Natural killer cell (primary cell): ENCODE measurements around the gene SLC7A4. TPM values are rescaled to one million over a fixed set of nuclear protein-coding genes. Genes with fewer than 3 reads are reported as not detected.
"Not testable (repeated sequence)": the region's sequence is repeated elsewhere in the genome, so short reads cannot be mapped to it uniquely, and the experiment has no call there.

Source experiments
- ATAC-seq, 3 donors: fragments of 150-1000 bp in 2 of 3; fragments of 200-7000 bp in 1 of 3; cut with Tn5 transposase; 1 replicate in 1 of 3; 2 replicates in 2 of 3; pipeline ENCODE4 v1.10.0; 2021; ENCODE audit warnings: mild to moderate bottlenecking in 2 of 3, moderate library complexity in 2 of 3
- DNase-seq, 2 donors: peaks; one replicate each; pipeline versions ENCODE4 v3.0.0 to v3.0.0-alpha.2; 2013 to 2021; ENCODE audit warnings: mixed read lengths in 1 of 2
- H3K27ac ChIP-seq: one replicate; pipeline ENCODE4 v1.5.1; 2013; ENCODE audit warnings: mild to moderate bottlenecking, low read length
- H3K27me3 ChIP-seq: one replicate; pipeline ENCODE4 v1.6.1; 2013; ENCODE audit warnings: low read length; ENCODE audit not compliant: control insufficient read depth, insufficient read depth
- H3K36me3 ChIP-seq: one replicate; pipeline ENCODE4 v1.6.1; 2013; ENCODE audit warnings: low read length; ENCODE audit not compliant: control insufficient read depth, insufficient read depth
- H3K4me1 ChIP-seq: one replicate; pipeline ENCODE4 v1.6.1; 2013; ENCODE audit warnings: low read length; ENCODE audit not compliant: control insufficient read depth, insufficient read depth
- H3K4me3 ChIP-seq: one replicate; pipeline ENCODE4 v1.5.1; 2013; ENCODE audit warnings: low read length
- H3K9me3 ChIP-seq: one replicate; pipeline ENCODE4 v1.6.1; 2013; ENCODE audit warnings: low read length; ENCODE audit not compliant: control insufficient read depth, insufficient read depth
- H3K27ac Mint-ChIP-seq, 2 donors: one replicate each; pipeline ENCODE4 v1.8.0; 2022; ENCODE audit warnings: mild to moderate bottlenecking in 2 of 2, mixed read lengths in 2 of 2, moderate library complexity in 1 of 2
- H3K27me3 Mint-ChIP-seq, 2 donors: one replicate each; pipeline ENCODE4 v1.8.0; 2022; ENCODE audit warnings: low read depth in 2 of 2, mixed read lengths in 2 of 2
- H3K36me3 Mint-ChIP-seq: one replicate; pipeline ENCODE4 v1.8.0; 2022; ENCODE audit warnings: mixed read lengths
- H3K4me1 Mint-ChIP-seq, 2 donors: one replicate each; pipeline ENCODE4 v1.8.0; 2022; ENCODE audit warnings: mixed read lengths in 2 of 2
- H3K4me3 Mint-ChIP-seq: one replicate; pipeline ENCODE4 v1.8.0; 2022; ENCODE audit warnings: mild to moderate bottlenecking, moderate library complexity, mixed read lengths
- H3K9me3 Mint-ChIP-seq, 2 donors: one replicate each; pipeline ENCODE4 v1.8.0; 2022; ENCODE audit warnings: mixed read lengths in 2 of 2
- WGBS: methylation state at CpG from one replicate; pipeline ENCODE4 v1.1.7; 2013; ENCODE audit warnings: missing lambda C conversion rate; ENCODE audit not compliant: insufficient coverage; 5-methylcytosine and 5-hydroxymethylcytosine counted together
- intact Hi-C: fragments of 100-400 bp; cut with micrococcal nuclease; formaldehyde crosslinking; loops from one replicate; pipeline ENCODE4 v1.14.2; 2022
- total RNA-seq, 4 donors: library from RNA; stranded (reverse); fragments of 120-200 nt in 1 of 4; gene quantifications; one replicate each; pipeline versions ENCODE4 v1.2.3 to v1.2.4, GENCODE V29; 2013 to 2022
- TF ChIP-seq, protein P1 (sequence below): fragments of 200-600 bp; IDR thresholded peaks from one replicate; pipeline ENCODE4 v1.8.0; 2022; ENCODE audit warnings: antibody characterized with exemption

The SLC7A4 gene
- total RNA-seq, 3 donors from 2014 or later (not counting 1 experiment from before 2014, with no cell fraction given) = not detected

GRCh38 chr22:21043860-21044535 is 11.6 kb upstream of the SLC7A4 start:
- intact Hi-C loops = no loop called here
- Mint-ChIP-seq H3K27me3 (peaks cover 17 to 21% of the 10 kb centered on the region in 2 donors), H3K4me3 (no peak overlapping the region), H3K27ac (peak overlapping the region in 1 of 2 donors; percentile 94), H3K4me1 (peaks cover 17 to 33% of the 10 kb centered on the region in 2 donors), H3K9me3 (no peaks in the 10 kb centered on the region), H3K36me3 (no peaks in the 10 kb centered on the region)
- Histone ChIP-seq H3K36me3 (no peaks in the 10 kb centered on the region), H3K9me3 (no peaks in the 10 kb centered on the region), H3K27ac (no peak overlapping the region), H3K4me1 (peaks cover 25% of the 10 kb centered on the region), H3K27me3 (no peaks in the 10 kb centered on the region), H3K4me3 (no peak overlapping the region)
- TF ChIP-seq, protein P1, sequence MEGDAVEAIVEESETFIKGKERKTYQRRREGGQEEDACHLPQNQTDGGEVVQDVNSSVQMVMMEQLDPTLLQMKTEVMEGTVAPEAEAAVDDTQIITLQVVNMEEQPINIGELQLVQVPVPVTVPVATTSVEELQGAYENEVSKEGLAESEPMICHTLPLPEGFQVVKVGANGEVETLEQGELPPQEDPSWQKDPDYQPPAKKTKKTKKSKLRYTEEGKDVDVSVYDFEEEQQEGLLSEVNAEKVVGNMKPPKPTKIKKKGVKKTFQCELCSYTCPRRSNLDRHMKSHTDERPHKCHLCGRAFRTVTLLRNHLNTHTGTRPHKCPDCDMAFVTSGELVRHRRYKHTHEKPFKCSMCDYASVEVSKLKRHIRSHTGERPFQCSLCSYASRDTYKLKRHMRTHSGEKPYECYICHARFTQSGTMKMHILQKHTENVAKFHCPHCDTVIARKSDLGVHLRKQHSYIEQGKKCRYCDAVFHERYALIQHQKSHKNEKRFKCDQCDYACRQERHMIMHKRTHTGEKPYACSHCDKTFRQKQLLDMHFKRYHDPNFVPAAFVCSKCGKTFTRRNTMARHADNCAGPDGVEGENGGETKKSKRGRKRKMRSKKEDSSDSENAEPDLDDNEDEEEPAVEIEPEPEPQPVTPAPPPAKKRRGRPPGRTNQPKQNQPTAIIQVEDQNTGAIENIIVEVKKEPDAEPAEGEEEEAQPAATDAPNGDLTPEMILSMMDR = no peak
- ATAC-seq = no peak
- DNase-seq = no peak
- 90% methylated on average over 15 of the region's 15 CpGs for WGBS

GRCh38 chr22:21042978-21043859 is 10.9 kb upstream of the SLC7A4 start:
- intact Hi-C loops = no loop called here
- Mint-ChIP-seq H3K4me1 (peaks cover 17 to 33% of the 10 kb centered on the region in 2 donors), H3K4me3 (no peak overlapping the region), H3K27ac (peak overlapping the region in 1 of 2 donors; percentile 94), H3K36me3 (no peaks in the 10 kb centered on the region), H3K9me3 (no peaks in the 10 kb centered on the region), H3K27me3 (peaks cover 17 to 21% of the 10 kb centered on the region in 2 donors)
- TF ChIP-seq, protein P1 = no peak
- H3K36me3 ChIP-seq = no peaks in the 10 kb centered on the region
- no peaks in the 10 kb centered on the region for H3K27me3 ChIP-seq
- DNase-seq (no peak), ATAC-seq (no peak)
- no peak overlapping the region for H3K27ac ChIP-seq
- 87% methylated on average over 5 of the region's 6 CpGs for WGBS
- H3K9me3 ChIP-seq = no peaks in the 10 kb centered on the region
- H3K4me1 ChIP-seq = peaks cover 25% of the 10 kb centered on the region
- no peak overlapping the region for H3K4me3 ChIP-seq

- no peak overlapping the region for H3K4me3 Mint-ChIP-seq
- no peak for DNase-seq
- peaks cover 17 to 21% of the 10 kb centered on the region in 2 donors for H3K27me3 Mint-ChIP-seq
- no peaks in the 10 kb centered on the region for H3K36me3 ChIP-seq
- peaks cover 17 to 33% of the 10 kb centered on the region in 2 donors for H3K4me1 Mint-ChIP-seq
- no peaks in the 10 kb centered on the region for H3K27me3 ChIP-seq
- TF ChIP-seq, protein P1 = no peak
- H3K36me3 Mint-ChIP-seq = no peaks in the 10 kb centered on the region
- intact Hi-C loops = no loop called here
- WGBS = 82% methylated on average over 4 of the region's 4 CpGs
- no peak overlapping the region for H3K27ac ChIP-seq
- H3K4me3 ChIP-seq = no peak overlapping the region
- peaks cover 25% of the 10 kb centered on the region for H3K4me1 ChIP-seq
- ATAC-seq = no peak
- H3K27ac Mint-ChIP-seq = no peak overlapping the region
- no peaks in the 10 kb centered on the region for H3K9me3 Mint-ChIP-seq
- no peaks in the 10 kb centered on the region for H3K9me3 ChIP-seq
Measured at GRCh38 chr22:21041937-21042336, 9.6 kb upstream of the SLC7A4 start.

DNA sequence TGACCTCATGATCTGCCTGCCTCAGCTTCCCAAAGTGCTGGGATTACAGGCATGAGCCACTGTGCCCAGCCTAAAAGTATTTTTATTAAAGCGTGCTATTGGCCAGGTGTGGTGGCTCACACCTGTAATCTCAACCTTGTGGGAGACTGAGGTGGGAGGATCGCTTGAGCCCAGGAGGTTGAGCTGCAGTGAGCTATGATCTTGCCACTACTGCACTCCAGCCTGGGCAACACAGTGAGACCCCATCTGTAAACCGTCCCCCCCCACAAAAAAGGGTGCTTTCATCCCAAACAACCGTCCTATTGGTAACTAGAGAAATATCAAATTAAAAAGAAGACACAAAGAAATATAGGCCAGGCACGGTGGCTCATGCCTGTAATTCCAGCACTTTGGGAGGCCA is 6.8 kb upstream of the SLC7A4 start:
- H3K36me3 ChIP-seq, H3K27me3 ChIP-seq, H3K9me3 Mint-ChIP-seq, H3K27ac ChIP-seq, ATAC-seq, H3K27ac Mint-ChIP-seq, H3K4me3 Mint-ChIP-seq, DNase-seq, intact Hi-C loops, H3K4me1 ChIP-seq, H3K4me3 ChIP-seq, H3K36me3 Mint-ChIP-seq, H3K9me3 ChIP-seq: not testable (repeated sequence)
- Mint-ChIP-seq H3K27me3 (peaks cover 15 to 17% of the 10 kb centered on the region in 2 donors), H3K4me1 (peaks cover 5 to 14% of the 10 kb centered on the region in 2 donors)
- WGBS = 92% methylated on average over 3 of the region's 5 CpGs
